T-cell (primary cell): ENCODE measurements around the gene MORN3. TPM values are rescaled to one million over a fixed set of nuclear protein-coding genes. Genes with fewer than 3 reads are reported as not detected.
A peak's percentile ranks its signal among the peaks of the same experiment; 100 is the strongest.
"Not testable (repeated sequence)": the region's sequence is repeated elsewhere in the genome, so short reads cannot be mapped to it uniquely, and the experiment has no call there.

Experiments
- ATAC-seq, 4 experiments: fragments of 200-7000 bp in 3 of 4; fragments of 150-1000 bp in 1 of 4; cut with Tn5 transposase; replicated peaks in 1 of 4; 1 replicate in 3 of 4; 2 replicates in 1 of 4; pipeline ENCODE4 v1.10.0; 2021; ENCODE audit warnings: moderate library complexity in 3 of 4, mild to moderate bottlenecking in 2 of 4, moderate number of reproducible peaks in 1 of 4
- CTCF ChIA-PET, 2 donors: fragments of 300-600 bp; sonication (Branson Sonifier 250); formaldehyde crosslinking; loops; one replicate each; lab custom pipeline; 2022; ENCODE audit warnings: antibody characterized with exemption in 2 of 2; lab: Charles Lee
- POLR2A ChIA-PET, 2 donors: fragments of 300-600 bp; sonication (Branson Sonifier 250); formaldehyde crosslinking; loops; one replicate each; lab custom pipeline; 2022; ENCODE audit warnings: antibody characterized with exemption in 2 of 2; lab: Charles Lee
- DNase-seq, 35 experiments: peaks; one replicate each; pipeline versions ENCODE4 v3.0.0 to v3.0.0-alpha.2; 2013 to 2023
- H3K27ac ChIP-seq: one replicate; pipeline ENCODE4 v1.5.1; 2013; ENCODE audit warnings: low read length
- H3K27me3 ChIP-seq, 2 experiments: replicated peaks in 1 of 2; 1 replicate in 1 of 2; 2 replicates in 1 of 2; pipeline versions ENCODE4 v1.6.1 to v1.7.0; 2013; ENCODE audit warnings: low read length in 1 of 2, mixed read lengths in 1 of 2; ENCODE audit not compliant: control insufficient read depth in 2 of 2, insufficient read depth in 2 of 2; ENCODE audit errors: extremely low read depth in 1 of 2
- H3K36me3 ChIP-seq, 2 donors: 1 replicate in 1 of 2; 2 replicates in 1 of 2; pipeline versions ENCODE4 v1.6.1 to v1.7.0; 2013; ENCODE audit warnings: low read length in 1 of 2; ENCODE audit not compliant: control insufficient read depth in 2 of 2, insufficient read depth in 1 of 2; ENCODE audit errors: extremely low read depth in 1 of 2
- H3K4me1 ChIP-seq, 2 experiments: 1 replicate in 1 of 2; 2 replicates in 1 of 2; pipeline versions ENCODE4 v1.6.1 to v1.7.0; 2013; ENCODE audit warnings: low read length in 2 of 2, mixed read lengths in 1 of 2; ENCODE audit not compliant: insufficient read depth in 2 of 2, control insufficient read depth in 1 of 2; ENCODE audit errors: extremely low read depth in 1 of 2
- H3K4me3 ChIP-seq, 2 donors: 1 replicate in 1 of 2; 2 replicates in 1 of 2; pipeline versions ENCODE4 v1.5.1 to v1.7.0; 2013; ENCODE audit warnings: mild to moderate bottlenecking in 2 of 2, low read length in 1 of 2, moderate library complexity in 1 of 2; ENCODE audit not compliant: control insufficient read depth in 1 of 2; ENCODE audit errors: extremely low read depth in 1 of 2
- H3K9me3 ChIP-seq: 2 replicates; pipeline ENCODE4 v1.7.0; 2013
- H3K27ac Mint-ChIP-seq, 2 donors: one replicate each; pipeline ENCODE4 v1.8.0; 2020 to 2021; ENCODE audit warnings: mild to moderate bottlenecking in 2 of 2, mixed read lengths in 2 of 2
- H3K27me3 Mint-ChIP-seq, 2 donors: one replicate each; pipeline ENCODE4 v1.8.0; 2021 to 2022; ENCODE audit warnings: mixed read lengths in 2 of 2
- H3K36me3 Mint-ChIP-seq: one replicate; pipeline ENCODE4 v1.8.0; 2021; ENCODE audit warnings: mixed read lengths
- H3K4me1 Mint-ChIP-seq, 3 donors: one replicate each; pipeline ENCODE4 v1.8.0; 2020 to 2022; ENCODE audit warnings: mixed read lengths in 3 of 3, mild to moderate bottlenecking in 1 of 3
- H3K4me3 Mint-ChIP-seq, 3 donors: one replicate each; pipeline ENCODE4 v1.8.0; 2020 to 2022; ENCODE audit warnings: mild to moderate bottlenecking in 3 of 3, mixed read lengths in 3 of 3, moderate library complexity in 3 of 3
- H3K9me3 Mint-ChIP-seq, 3 donors: one replicate each; pipeline ENCODE4 v1.8.0; 2020 to 2022; ENCODE audit warnings: mixed read lengths in 3 of 3
- WGBS: methylation state at CpG from one replicate; pipeline ENCODE4 v1.1.5; 2013; ENCODE audit warnings: missing lambda C conversion rate; ENCODE audit not compliant: insufficient coverage; 5-methylcytosine and 5-hydroxymethylcytosine counted together
- total RNA-seq, 35 experiments: library from RNA in 6 of 35; stranded (reverse) in 6 of 35; fragments of 120-200 nt in 1 of 35; gene quantifications; one replicate each; pipeline versions ENCODE4 v1.2.1 to v1.2.4 and lab custom pipeline; 2013 to 2026

MORN3 gene
- total RNA-seq, 5 donors from 2014 or later (not counting 1 experiment from before 2014, with no cell fraction given), result 3.9 to 17.6 (median 8.3) TPM

DNA sequence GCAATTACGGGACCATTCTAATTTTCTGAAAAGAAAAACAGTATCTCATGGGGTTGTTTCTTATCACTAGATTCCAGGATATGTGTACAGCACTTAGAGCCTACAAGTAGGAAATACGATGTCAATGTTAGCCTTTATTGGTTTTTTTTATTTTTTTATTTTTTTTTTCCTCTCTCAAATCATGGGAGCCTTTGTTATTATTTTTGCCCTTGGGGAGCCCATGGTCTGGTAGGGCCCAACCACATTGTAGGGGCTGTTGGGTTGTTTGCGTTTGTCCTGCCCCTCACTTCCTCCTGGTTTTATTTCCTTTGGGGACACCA lies 5.9 kb downstream of the MORN3 start:
- ChIA-PET POLR2A (interaction anchor here (0.6 kb wide), 2 partner anchors 15 to 87 kb away, joined by 3 read pairs; no protein-coding TSS in a partner anchor), CTCF (no interaction called here)
- WGBS, result 86% methylated on average over 1 of the region's 3 CpGs
- Mint-ChIP-seq H3K4me3 (peak overlapping the region in 2 of 3 donors; percentile 79), H3K27me3 (no peaks in the 10 kb centered on the region), H3K36me3 (peaks cover 4% of the 10 kb centered on the region), H3K9me3 (no peaks in the 10 kb centered on the region), H3K4me1 (peaks cover 61 to 84% (median 68%) of the 10 kb centered on the region in 3 donors), H3K27ac (peak overlapping the region; percentile 88 to 89)
- Histone ChIP-seq H3K27me3 (no peaks in the 10 kb centered on the region), H3K36me3 (no peaks in the 10 kb centered on the region), H3K4me3 (no peak overlapping the region), H3K9me3 (no peaks in the 10 kb centered on the region), H3K4me1 (peaks cover 43 to 93% of the 10 kb centered on the region in 2 experiments), H3K27ac (peak overlapping the region; percentile 69)
- ATAC-seq (no peak), DNase-seq (no peak)

DNA sequence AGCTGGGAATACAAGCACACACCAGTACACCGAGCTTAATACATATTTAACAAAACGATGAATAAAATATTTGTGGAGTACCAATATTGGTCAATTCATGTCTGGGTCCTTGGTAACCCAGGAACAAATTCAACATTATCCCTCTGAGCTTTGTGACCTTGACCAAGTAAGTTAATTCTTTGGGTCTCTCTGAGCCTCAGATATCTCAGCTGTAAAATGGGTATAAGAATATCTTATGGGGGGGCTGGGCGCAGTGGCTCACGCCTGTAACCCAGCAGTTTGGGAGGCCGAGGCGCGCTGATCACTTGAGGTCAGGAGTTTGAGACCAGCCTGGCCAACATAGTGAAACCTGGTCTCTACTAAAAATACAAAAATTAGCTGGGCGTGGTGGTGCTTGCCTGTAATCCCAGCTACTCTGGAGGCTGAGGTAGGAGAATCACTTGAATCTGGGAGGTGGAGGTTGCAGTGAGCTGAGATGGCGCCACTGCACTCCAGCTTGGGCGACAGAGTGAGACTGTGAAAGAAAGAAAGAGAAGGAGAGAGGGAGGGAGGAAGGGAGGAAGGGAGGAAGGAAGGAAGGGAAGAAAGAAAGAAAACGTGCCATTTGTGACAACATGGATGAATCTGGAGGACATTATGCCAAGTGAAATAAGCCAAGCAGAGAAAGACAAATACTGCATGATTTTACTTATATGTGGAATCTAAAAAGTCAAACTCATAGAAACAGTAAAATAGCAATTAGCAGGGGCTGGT lies 7.9 kb downstream of the MORN3 start:
- not testable (repeated sequence) for H3K27me3 Mint-ChIP-seq, DNase-seq, H3K36me3 ChIP-seq, H3K9me3 ChIP-seq, H3K9me3 Mint-ChIP-seq, H3K36me3 Mint-ChIP-seq, ATAC-seq, H3K4me3 ChIP-seq, H3K27me3 ChIP-seq
- H3K4me1 ChIP-seq, result peaks cover 40 to 90% of the 10 kb centered on the region in 2 experiments
- Mint-ChIP-seq H3K4me3 (peak overlapping the region in 1 of 3 donors; percentile 86), H3K4me1 (peaks cover 71 to 87% (median 82%) of the 10 kb centered on the region in 3 donors), H3K27ac (peak overlapping the region; percentile 86 to 88)
- 83% methylated on average over 4 of the region's 11 CpGs for WGBS
- H3K27ac ChIP-seq, result peak overlapping the region; percentile 46
- ChIA-PET POLR2A (interaction anchor here in 1 of 2 donors (0.6 kb wide), 1 partner anchor 813 kb away, joined by 5 read pairs; no protein-coding TSS in a partner anchor), CTCF (interaction anchor here in 1 of 2 donors (1.8 kb wide), 1 partner anchor 35 kb away, joined by 6 read pairs; the partner anchor contains the start of gene ORAI1)

DNA sequence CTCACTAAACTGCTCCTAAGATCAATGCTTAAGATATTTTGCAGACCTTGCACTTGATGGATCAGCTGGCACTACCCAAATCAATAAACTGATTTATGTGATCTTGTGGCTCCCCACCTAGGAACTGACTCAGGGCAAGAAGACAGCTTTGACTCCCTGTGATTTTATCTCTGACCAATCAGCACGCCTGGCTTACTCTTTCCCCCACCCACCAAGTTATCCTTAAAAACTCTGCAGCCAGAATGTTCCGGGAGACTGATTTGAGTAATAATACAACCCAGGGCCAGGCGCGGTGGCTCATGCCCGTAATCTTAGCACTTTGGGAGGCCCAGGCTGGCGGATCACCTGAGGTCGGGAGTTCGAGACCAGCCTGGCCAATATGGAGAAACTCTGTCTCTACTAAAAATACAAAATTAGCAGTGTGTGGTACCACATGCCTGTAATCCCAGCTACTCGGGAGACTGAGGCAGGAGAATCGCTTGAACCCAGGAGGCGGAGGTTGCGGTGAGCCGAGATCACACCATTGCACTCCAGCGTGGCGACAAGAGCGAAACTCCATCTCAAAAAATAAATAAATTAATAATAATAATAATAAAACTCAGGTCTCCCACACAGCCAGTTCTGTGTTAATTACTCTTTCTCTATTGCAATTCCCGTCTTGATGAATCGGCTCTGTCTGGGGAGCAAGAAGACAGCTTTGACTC lies 12.0 kb downstream of the MORN3 start:
- H3K4me3 Mint-ChIP-seq, result peak overlapping the region in 1 of 3 donors; percentile 86

DNA sequence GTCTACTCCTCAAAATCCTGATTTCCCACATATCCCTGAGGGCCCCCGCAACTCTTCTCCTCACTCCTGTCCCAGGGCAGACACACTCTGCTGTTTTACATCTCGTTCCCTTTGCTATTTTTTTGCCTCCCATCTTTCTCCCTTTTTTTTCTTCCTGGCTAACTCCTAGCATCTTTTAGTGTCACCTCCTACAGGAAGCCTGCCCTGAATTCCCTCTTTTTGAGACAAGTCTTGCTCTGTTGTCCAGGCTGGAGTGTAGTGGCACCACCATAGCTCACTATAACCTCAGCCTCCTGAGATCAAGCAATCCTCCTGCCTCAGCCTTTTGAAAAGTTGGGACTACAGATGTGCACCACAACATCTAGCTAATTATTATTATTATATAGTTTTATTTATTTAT lies 13.3 kb downstream of the MORN3 start:
- H3K27me3 ChIP-seq, result no peaks in the 10 kb centered on the region
- H3K9me3 ChIP-seq, result no peaks in the 10 kb centered on the region
- POLR2A ChIA-PET, result no interaction called here
- H3K27ac ChIP-seq, result no peak overlapping the region
- Mint-ChIP-seq H3K27me3 (no peaks in the 10 kb centered on the region), H3K4me3 (no peak overlapping the region), H3K4me1 (peaks cover 44 to 64% (median 56%) of the 10 kb centered on the region in 3 donors), H3K27ac (peak overlapping the region; percentile 69 to 76), H3K9me3 (no peaks in the 10 kb centered on the region), H3K36me3 (peaks cover 12% of the 10 kb centered on the region)
- DNase-seq (no peak), ATAC-seq (no peak)
- no peak overlapping the region for H3K4me3 ChIP-seq
- H3K36me3 ChIP-seq, result peaks cover 3 to 7% of the 10 kb centered on the region in 2 donors
- peaks cover 19 to 58% of the 10 kb centered on the region in 2 experiments for H3K4me1 ChIP-seq
- CTCF ChIA-PET, result interaction anchor here in 1 of 2 donors (0.6 to 1.5 kb wide), 2 partner anchors 12 to 30 kb away, joined by 4 to 10 read pairs; no protein-coding TSS in a partner anchor
- WGBS, result 100% methylated on average over 2 of the region's 2 CpGs

More for the DNA sequence above, 12.0 kb downstream of the MORN3 start:
- POLR2A ChIA-PET, result interaction anchor here (0.6 to 2.0 kb wide), 5 partner anchors 14 to 1226 kb away, joined by 3 to 6 read pairs (median 4); no protein-coding TSS in a partner anchor
- Histone ChIP-seq H3K27me3 (no peaks in the 10 kb centered on the region), H3K4me3 (no peak overlapping the region), H3K36me3 (no peaks in the 10 kb centered on the region), H3K9me3 (no peaks in the 10 kb centered on the region), H3K27ac (no peak overlapping the region), H3K4me1 (peaks cover 26 to 64% of the 10 kb centered on the region in 2 experiments)
- Mint-ChIP-seq H3K4me1 (peaks cover 52 to 76% (median 65%) of the 10 kb centered on the region in 3 donors), H3K36me3 (peaks cover 12% of the 10 kb centered on the region), H3K9me3 (no peaks in the 10 kb centered on the region), H3K27me3 (no peaks in the 10 kb centered on the region), H3K27ac (peak overlapping the region; percentile 98 to 99)
- WGBS, result 25% methylated on average over 1 of the region's 18 CpGs
- no peak for ATAC-seq
- DNase-seq, result no peak
- CTCF ChIA-PET, result interaction anchor here (0.5 to 0.6 kb wide), 3 partner anchors 67 to 128 kb away, joined by 3 to 4 read pairs (median 3); no protein-coding TSS in a partner anchor

DNA sequence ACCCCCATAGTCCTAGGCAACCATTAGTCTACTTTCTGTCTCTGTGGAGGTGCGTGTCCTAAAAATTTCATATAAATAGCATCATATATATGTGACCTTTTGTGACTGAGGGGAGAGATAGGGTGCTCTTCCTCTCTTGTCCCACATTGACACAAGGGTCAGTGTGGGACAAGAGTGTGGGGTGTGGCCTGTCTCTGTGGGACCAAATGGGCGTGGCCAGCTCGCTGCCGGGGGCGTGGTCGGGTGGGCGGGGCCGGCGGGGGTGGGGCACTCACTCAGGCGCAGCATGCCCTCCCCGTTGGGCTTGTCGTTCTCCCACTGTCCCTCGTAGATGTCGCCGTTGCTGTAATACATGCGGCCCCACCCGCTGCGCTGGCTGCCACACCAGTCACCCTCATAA lies 15.5 kb downstream of the MORN3 start:
- H3K27ac Mint-ChIP-seq, result peak overlapping the region; percentile 64 to 70
- ATAC-seq (no peak), DNase-seq (no peak)
- ChIA-PET CTCF (interaction anchor here in 1 of 2 donors (0.5 to 0.6 kb wide), 2 partner anchors 12 to 270 kb away, joined by 3 to 4 read pairs; no protein-coding TSS in a partner anchor), POLR2A (no interaction called here)
- H3K36me3 ChIP-seq, result peaks cover 7% of the 10 kb centered on the region in 2 donors
- H3K4me3 ChIP-seq, result no peak overlapping the region
- no peaks in the 10 kb centered on the region for H3K9me3 ChIP-seq
- H3K4me1 ChIP-seq, result peaks cover 9 to 58% of the 10 kb centered on the region in 2 experiments
- no peaks in the 10 kb centered on the region for H3K27me3 Mint-ChIP-seq
- no peak overlapping the region for H3K27ac ChIP-seq
- no peaks in the 10 kb centered on the region for H3K27me3 ChIP-seq
- H3K4me1 Mint-ChIP-seq, result peaks cover 49 to 62% (median 50%) of the 10 kb centered on the region in 3 donors
- peaks cover 20% of the 10 kb centered on the region for H3K36me3 Mint-ChIP-seq
- H3K9me3 Mint-ChIP-seq, result no peaks in the 10 kb centered on the region
- WGBS, result 73% methylated on average over 14 of the region's 18 CpGs
- H3K4me3 Mint-ChIP-seq, result no peak overlapping the region
